Loucy (cell line): ENCODE data around the gene TRIP13.

Source experiments
- CTCF ChIP-seq: fragments of 200-600 bp; sonication (generic); conservative IDR thresholded peaks from 2 replicates; pipeline ENCODE4 v1.5.1; 2014; ENCODE audit warnings: mild to moderate bottlenecking, antibody characterized with exemption, low read length
- EZH2phosphoT487 ChIP-seq: fragments of 200-600 bp; IDR thresholded peaks from 2 replicates; pipeline ENCODE4 v1.6.1; 2018; ENCODE audit warnings: antibody characterized with exemption, mild to moderate bottlenecking, moderate library complexity, borderline replicate concordance

GRCh38 chr5:885127-885442, 7.6 kb upstream of the TRIP13 start:
- TF ChIP-seq CTCF (no peak), EZH2phosphoT487 (no peak)
